ENCODE data around the gene TRNAU1AP.

TRNAU1AP gene

GRCh38 chr1:28506907-28507246, 46.0 kb upstream of the TRNAU1AP start:
- no peak overlapping the region for H3K14ac ChIP-seq (ENCODE audit: low read length in 2 of 2)
- DNase-seq, result no peak
- H2AFZ ChIP-seq (ENCODE audit: low read depth, low read length), result no peak overlapping the region
- no peak overlapping the region for H3K4ac ChIP-seq (ENCODE audit: low read depth in 1 of 2, low read length in 2 of 2)
- H3K23ac ChIP-seq (ENCODE audit: low read length in 2 of 2), result no peak overlapping the region
- peak overlapping the region; percentile 81 to 95 for H3K4me3 ChIP-seq (ENCODE audit: insufficient read depth in 1 of 2, low read depth in 1 of 2, low read length in 2 of 2)
- WGBS, result 0% methylated on average over 10 of the region's 14 CpGs
- H4K8ac ChIP-seq (ENCODE audit: low read length), result no peak overlapping the region
- no peak overlapping the region for H4K91ac ChIP-seq (ENCODE audit: low read length)
- peaks cover 12% of the 10 kb centered on the region for H3K4me1 ChIP-seq (ENCODE audit: control insufficient read depth, insufficient read depth, low read depth, low read length)
- peak overlapping the region; percentile 94 for H3K9ac ChIP-seq (ENCODE audit: low read length)
- H3K9me3 ChIP-seq (ENCODE audit: control insufficient read depth, low read length), result no peaks in the 10 kb centered on the region
- H2BK15ac ChIP-seq (ENCODE audit: low read depth, poor library complexity, severe bottlenecking), result no peak overlapping the region
- peak overlapping the region in 1 of 2 experiments; percentile 3 for H3K18ac ChIP-seq (ENCODE audit: low read depth in 1 of 2, low read length in 2 of 2)
- no peak overlapping the region for H2AK5ac ChIP-seq (ENCODE audit: low read length, severe bottlenecking)
- H2BK5ac ChIP-seq (ENCODE audit: low read depth, low read length, poor library complexity, severe bottlenecking), result no peak overlapping the region
- no peak overlapping the region for H2BK120ac ChIP-seq (ENCODE audit: low read depth, low read length)
- H3K27ac ChIP-seq (ENCODE audit: low read length, poor library complexity, severe bottlenecking), result peak overlapping the region; percentile 87
- peaks cover 3% of the 10 kb centered on the region for H3K79me1 ChIP-seq (replicated peaks; ENCODE audit: low read length, poor library complexity, severe bottlenecking)
- no peak overlapping the region for H2BK12ac ChIP-seq (ENCODE audit: low read length in 2 of 2)
- H3K27me3 ChIP-seq (ENCODE audit: control insufficient read depth in 1 of 2, insufficient read depth in 1 of 2, low read length in 2 of 2), result no peaks in the 10 kb centered on the region
- peaks cover 24 to 45% of the 10 kb centered on the region in 2 experiments for H3K36me3 ChIP-seq (ENCODE audit: control insufficient read depth in 1 of 2, insufficient read depth in 2 of 2, low read depth in 1 of 2, low read length in 2 of 2)
- H3K4me2 ChIP-seq (ENCODE audit: low read length, poor library complexity, severe bottlenecking), result peak overlapping the region; percentile 66

GRCh38 chr1:28507247-28507645, 45.6 kb upstream of the TRNAU1AP start:
- Histone ChIP-seq H2BK5ac (ENCODE audit: low read depth, low read length, poor library complexity, severe bottlenecking) (peak overlapping the region; percentile 87), H3K18ac (ENCODE audit: low read depth in 1 of 2, low read length in 2 of 2) (peak overlapping the region in 1 of 2 experiments; percentile 59), H3K27me3 (ENCODE audit: control insufficient read depth in 1 of 2, insufficient read depth in 1 of 2, low read length in 2 of 2) (no peaks in the 10 kb centered on the region), H3K36me3 (ENCODE audit: control insufficient read depth in 1 of 2, insufficient read depth in 2 of 2, low read depth in 1 of 2, low read length in 2 of 2) (peaks cover 27 to 48% of the 10 kb centered on the region in 2 experiments), H2AK5ac (ENCODE audit: low read length, severe bottlenecking) (peak overlapping the region; percentile 27), H3K14ac (ENCODE audit: low read length in 2 of 2) (peak overlapping the region; percentile 38 to 72), H3K9me3 (ENCODE audit: control insufficient read depth, low read length) (no peaks in the 10 kb centered on the region), H3K79me1 (replicated peaks; ENCODE audit: low read length, poor library complexity, severe bottlenecking) (peaks cover 3% of the 10 kb centered on the region), H2BK15ac (ENCODE audit: low read depth, poor library complexity, severe bottlenecking) (no peak overlapping the region), H2AFZ (ENCODE audit: low read depth, low read length) (no peak overlapping the region), H2BK120ac (ENCODE audit: low read depth, low read length) (no peak overlapping the region), H3K9ac (ENCODE audit: low read length) (peak overlapping the region; percentile 94), H2BK12ac (ENCODE audit: low read length in 2 of 2) (no peak overlapping the region), H3K27ac (ENCODE audit: low read length, poor library complexity, severe bottlenecking) (peak overlapping the region; percentile 87), H3K23ac (ENCODE audit: low read length in 2 of 2) (no peak overlapping the region), H3K4ac (ENCODE audit: low read depth in 1 of 2, low read length in 2 of 2) (peak overlapping the region in 1 of 2 experiments; percentile 90), H3K4me3 (ENCODE audit: insufficient read depth in 1 of 2, low read depth in 1 of 2, low read length in 2 of 2) (peak overlapping the region; percentile 64 to 95), H3K4me1 (ENCODE audit: control insufficient read depth, insufficient read depth, low read depth, low read length) (peaks cover 12% of the 10 kb centered on the region), H4K8ac (ENCODE audit: low read length) (peak overlapping the region; percentile 36), H4K91ac (ENCODE audit: low read length) (no peak overlapping the region), H3K4me2 (ENCODE audit: low read length, poor library complexity, severe bottlenecking) (peak overlapping the region; percentile 66)
- 0% methylated on average over 11 of the region's 11 CpGs for WGBS
- peak; percentile 37 for DNase-seq

- H4K8ac ChIP-seq (ENCODE audit: low read length), result no peak overlapping the region
- H2BK12ac ChIP-seq (ENCODE audit: low read length in 2 of 2), result no peak overlapping the region
- peak overlapping the region; percentile 94 for H3K9ac ChIP-seq (ENCODE audit: low read length)
- H3K4me2 ChIP-seq (ENCODE audit: low read length, poor library complexity, severe bottlenecking), result peak overlapping the region; percentile 90
- peak overlapping the region; percentile 62 for H2BK5ac ChIP-seq (ENCODE audit: low read depth, low read length, poor library complexity, severe bottlenecking)
- peak overlapping the region; percentile 87 for H3K27ac ChIP-seq (ENCODE audit: low read length, poor library complexity, severe bottlenecking)
- H4K91ac ChIP-seq (ENCODE audit: low read length), result no peak overlapping the region
- H3K36me3 ChIP-seq (ENCODE audit: control insufficient read depth in 1 of 2, insufficient read depth in 2 of 2, low read depth in 1 of 2, low read length in 2 of 2), result peaks cover 29 to 53% of the 10 kb centered on the region in 2 experiments
- H3K79me1 ChIP-seq (replicated peaks; ENCODE audit: low read length, poor library complexity, severe bottlenecking), result peaks cover 3% of the 10 kb centered on the region
- H3K4ac ChIP-seq (ENCODE audit: low read depth in 1 of 2, low read length in 2 of 2), result peak overlapping the region in 1 of 2 experiments; percentile 90
- no peaks in the 10 kb centered on the region for H3K9me3 ChIP-seq (ENCODE audit: control insufficient read depth, low read length)
- H2BK15ac ChIP-seq (ENCODE audit: low read depth, poor library complexity, severe bottlenecking), result no peak overlapping the region
- H3K4me3 ChIP-seq (ENCODE audit: insufficient read depth in 1 of 2, low read depth in 1 of 2, low read length in 2 of 2), result peak overlapping the region; percentile 64 to 95
- no peak overlapping the region for H2BK120ac ChIP-seq (ENCODE audit: low read depth, low read length)
- peak overlapping the region; percentile 52 to 57 for H3K18ac ChIP-seq (ENCODE audit: low read depth in 1 of 2, low read length in 2 of 2)
- peak overlapping the region; percentile 51 for H2AK5ac ChIP-seq (ENCODE audit: low read length, severe bottlenecking)
- H3K23ac ChIP-seq (ENCODE audit: low read length in 2 of 2), result no peak overlapping the region
- no peak for DNase-seq
- H2AFZ ChIP-seq (ENCODE audit: low read depth, low read length), result no peak overlapping the region
- H3K4me1 ChIP-seq (ENCODE audit: control insufficient read depth, insufficient read depth, low read depth, low read length), result peaks cover 12% of the 10 kb centered on the region
- no peaks in the 10 kb centered on the region for H3K27me3 ChIP-seq (ENCODE audit: control insufficient read depth in 1 of 2, insufficient read depth in 1 of 2, low read length in 2 of 2)
- under 1% methylated on average over 8 of the region's 10 CpGs for WGBS
- H3K14ac ChIP-seq (ENCODE audit: low read length in 2 of 2), result no peak overlapping the region
Observed at GRCh38 chr1:28507646-28508434, 45.0 kb upstream of the TRNAU1AP start.

GRCh38 chr1:28508435-28508754, 44.5 kb upstream of the TRNAU1AP start:
- Histone ChIP-seq H3K27ac (ENCODE audit: low read length, poor library complexity, severe bottlenecking) (peak overlapping the region; percentile 87), H3K4me1 (ENCODE audit: control insufficient read depth, insufficient read depth, low read depth, low read length) (peaks cover 12% of the 10 kb centered on the region), H2AK5ac (ENCODE audit: low read length, severe bottlenecking) (peak overlapping the region; percentile 6), H3K27me3 (ENCODE audit: control insufficient read depth in 1 of 2, insufficient read depth in 1 of 2, low read length in 2 of 2) (no peaks in the 10 kb centered on the region), H3K9me3 (ENCODE audit: control insufficient read depth, low read length) (no peaks in the 10 kb centered on the region), H2BK5ac (ENCODE audit: low read depth, low read length, poor library complexity, severe bottlenecking) (no peak overlapping the region), H3K14ac (ENCODE audit: low read length in 2 of 2) (no peak overlapping the region), H4K8ac (ENCODE audit: low read length) (no peak overlapping the region), H3K9ac (ENCODE audit: low read length) (peak overlapping the region; percentile 94), H2BK12ac (ENCODE audit: low read length in 2 of 2) (no peak overlapping the region), H3K4ac (ENCODE audit: low read depth in 1 of 2, low read length in 2 of 2) (peak overlapping the region in 1 of 2 experiments; percentile 9), H3K23ac (ENCODE audit: low read length in 2 of 2) (peak overlapping the region in 1 of 2 experiments; percentile 14), H2BK15ac (ENCODE audit: low read depth, poor library complexity, severe bottlenecking) (no peak overlapping the region), H3K18ac (ENCODE audit: low read depth in 1 of 2, low read length in 2 of 2) (peak overlapping the region in 1 of 2 experiments; percentile 28), H2AFZ (ENCODE audit: low read depth, low read length) (no peak overlapping the region), H4K91ac (ENCODE audit: low read length) (no peak overlapping the region), H3K4me3 (ENCODE audit: insufficient read depth in 1 of 2, low read depth in 1 of 2, low read length in 2 of 2) (peak overlapping the region in 1 of 2 experiments; percentile 95), H3K79me1 (replicated peaks; ENCODE audit: low read length, poor library complexity, severe bottlenecking) (peaks cover 3% of the 10 kb centered on the region), H2BK120ac (ENCODE audit: low read depth, low read length) (no peak overlapping the region), H3K4me2 (ENCODE audit: low read length, poor library complexity, severe bottlenecking) (peak overlapping the region; percentile 62), H3K36me3 (ENCODE audit: control insufficient read depth in 1 of 2, insufficient read depth in 2 of 2, low read depth in 1 of 2, low read length in 2 of 2) (peaks cover 35 to 58% of the 10 kb centered on the region in 2 experiments)
- WGBS, result 18% methylated on average over 5 of the region's 5 CpGs
- DNase-seq, result peak; percentile 26

Data from mesenchymal stem cell (in vitro differentiated cells and primary cell).